Measurements from ENCODE around the gene ZNRF2. TPM values are rescaled to one million over a fixed set of nuclear protein-coding genes. Genes with fewer than 3 reads are reported as not detected.

Gene ZNRF2
- total RNA-seq, 1 donor, result 6.5 TPM

DNA sequence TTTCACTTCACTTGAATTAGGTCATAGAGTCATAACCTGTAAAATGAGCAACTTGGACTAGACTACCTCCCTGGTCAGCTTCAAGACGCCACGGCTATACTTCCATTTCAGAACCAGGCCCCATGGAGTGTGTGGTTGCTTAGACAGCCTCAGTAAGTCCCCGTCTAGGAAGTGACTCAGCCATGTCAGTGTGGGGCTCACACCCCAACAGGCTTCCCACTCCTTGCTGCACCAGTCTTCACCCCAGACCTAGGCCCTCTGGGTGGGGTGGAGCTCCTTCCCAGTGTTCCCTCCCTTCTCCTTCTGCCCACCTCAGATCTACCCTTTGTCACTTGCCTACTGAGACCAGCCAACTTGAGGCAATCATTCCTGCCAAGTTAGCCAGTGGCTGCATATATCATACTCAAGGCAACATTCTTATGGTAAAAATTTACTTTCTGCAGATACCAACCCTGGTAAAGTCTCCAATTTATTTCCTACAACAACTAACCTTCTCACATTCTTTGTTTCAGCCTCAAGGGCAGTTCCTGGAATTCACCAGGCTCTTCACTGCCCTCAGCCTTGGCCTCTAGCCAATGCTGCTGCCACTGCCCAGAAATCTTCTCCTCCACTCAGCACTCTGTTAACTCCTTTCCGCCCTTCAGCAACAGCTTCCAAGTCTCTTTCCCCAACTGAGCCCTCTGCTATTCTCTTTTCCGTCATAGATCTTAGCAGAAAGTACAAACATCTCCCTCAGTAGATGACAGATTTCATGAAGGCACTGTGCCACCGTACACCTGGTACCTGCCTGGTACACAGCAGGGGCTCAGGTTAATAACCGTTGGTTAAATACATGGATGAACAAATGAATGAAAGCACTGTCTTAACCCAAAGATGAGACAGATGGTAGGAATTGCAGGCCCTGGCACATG lies 31.3 kb upstream of the ZNRF2 start:
- no peak for DNase-seq (ENCODE audit: low read depth)
- H3K4me3 ChIP-seq (ENCODE audit: low read depth, low read length), result no peak overlapping the region
- TF ChIP-seq, protein P1, sequence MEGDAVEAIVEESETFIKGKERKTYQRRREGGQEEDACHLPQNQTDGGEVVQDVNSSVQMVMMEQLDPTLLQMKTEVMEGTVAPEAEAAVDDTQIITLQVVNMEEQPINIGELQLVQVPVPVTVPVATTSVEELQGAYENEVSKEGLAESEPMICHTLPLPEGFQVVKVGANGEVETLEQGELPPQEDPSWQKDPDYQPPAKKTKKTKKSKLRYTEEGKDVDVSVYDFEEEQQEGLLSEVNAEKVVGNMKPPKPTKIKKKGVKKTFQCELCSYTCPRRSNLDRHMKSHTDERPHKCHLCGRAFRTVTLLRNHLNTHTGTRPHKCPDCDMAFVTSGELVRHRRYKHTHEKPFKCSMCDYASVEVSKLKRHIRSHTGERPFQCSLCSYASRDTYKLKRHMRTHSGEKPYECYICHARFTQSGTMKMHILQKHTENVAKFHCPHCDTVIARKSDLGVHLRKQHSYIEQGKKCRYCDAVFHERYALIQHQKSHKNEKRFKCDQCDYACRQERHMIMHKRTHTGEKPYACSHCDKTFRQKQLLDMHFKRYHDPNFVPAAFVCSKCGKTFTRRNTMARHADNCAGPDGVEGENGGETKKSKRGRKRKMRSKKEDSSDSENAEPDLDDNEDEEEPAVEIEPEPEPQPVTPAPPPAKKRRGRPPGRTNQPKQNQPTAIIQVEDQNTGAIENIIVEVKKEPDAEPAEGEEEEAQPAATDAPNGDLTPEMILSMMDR (IDR thresholded peaks at IDR 0.05; ENCODE audit: insufficient read depth, low read depth, low read length), result no peak

DNA sequence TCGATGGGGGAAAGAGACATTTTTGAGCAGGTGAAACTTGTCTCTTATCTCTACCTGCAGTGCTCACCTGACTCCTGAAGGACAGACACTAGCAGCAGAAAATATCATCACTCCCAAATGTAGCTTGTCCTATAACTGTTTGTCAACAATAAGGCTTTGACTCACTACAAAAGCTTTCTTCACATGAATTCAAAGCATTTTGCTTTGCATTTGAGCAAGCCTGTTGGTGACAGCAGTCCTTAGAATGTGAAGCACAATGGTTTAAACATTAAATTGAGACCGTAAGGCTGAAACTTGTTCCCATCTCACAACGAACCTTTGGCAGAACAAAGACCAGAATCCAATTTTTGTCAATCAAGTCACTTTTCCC lies 30.6 kb upstream of the ZNRF2 start:
- no peak for DNase-seq (ENCODE audit: low read depth)
- H3K4me3 ChIP-seq (ENCODE audit: low read depth, low read length), result no peak overlapping the region
- TF ChIP-seq, protein P1 (IDR thresholded peaks at IDR 0.05; ENCODE audit: insufficient read depth, low read depth, low read length), result no peak

DNA sequence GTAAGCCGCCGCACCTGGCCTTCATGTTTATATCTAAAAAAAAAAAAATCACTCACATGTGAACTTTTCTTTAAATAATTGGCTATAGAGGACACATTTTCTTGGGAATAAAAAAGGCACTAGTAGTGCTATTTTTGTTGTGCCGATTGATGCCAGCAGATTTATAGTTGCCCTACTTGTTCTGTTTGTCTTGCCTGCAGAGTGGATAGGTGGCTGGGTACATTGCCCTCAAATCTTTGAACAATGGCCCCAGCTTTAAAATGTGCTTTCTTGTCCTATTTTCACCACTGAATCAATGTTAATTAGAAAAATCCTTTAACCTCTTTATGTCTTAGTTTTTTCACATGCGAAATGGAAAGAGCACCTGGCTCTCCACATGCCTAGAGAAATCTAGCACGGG lies 30.1 kb upstream of the ZNRF2 start:
- no peak overlapping the region for H3K4me3 ChIP-seq (ENCODE audit: low read depth, low read length)
- DNase-seq (ENCODE audit: low read depth), result no peak
- TF ChIP-seq, protein P1 (IDR thresholded peaks at IDR 0.05; ENCODE audit: insufficient read depth, low read depth, low read length), result no peak

DNA sequence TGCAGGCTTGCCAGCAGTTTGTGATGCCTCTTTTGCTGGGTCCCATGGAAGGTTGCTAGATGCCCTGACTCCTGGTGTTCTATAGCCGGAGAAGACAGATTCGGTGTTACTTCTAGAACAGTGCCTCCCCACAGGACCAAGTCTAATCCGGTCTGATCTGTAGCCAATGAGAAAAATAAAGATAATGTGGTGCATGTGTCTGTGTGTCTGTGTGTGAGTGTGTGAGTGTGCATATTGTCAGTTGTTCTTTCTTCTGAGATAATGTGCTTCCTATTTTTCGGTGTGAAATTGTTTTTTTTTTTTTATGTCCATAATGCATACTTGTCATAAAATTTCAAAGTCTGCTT lies 29.7 kb upstream of the ZNRF2 start:
- H3K4me3 ChIP-seq (ENCODE audit: low read depth, low read length), result no peak overlapping the region
- no peak for DNase-seq (ENCODE audit: low read depth)
- TF ChIP-seq, protein P1 (IDR thresholded peaks at IDR 0.05; ENCODE audit: insufficient read depth, low read depth, low read length), result no peak

DNA sequence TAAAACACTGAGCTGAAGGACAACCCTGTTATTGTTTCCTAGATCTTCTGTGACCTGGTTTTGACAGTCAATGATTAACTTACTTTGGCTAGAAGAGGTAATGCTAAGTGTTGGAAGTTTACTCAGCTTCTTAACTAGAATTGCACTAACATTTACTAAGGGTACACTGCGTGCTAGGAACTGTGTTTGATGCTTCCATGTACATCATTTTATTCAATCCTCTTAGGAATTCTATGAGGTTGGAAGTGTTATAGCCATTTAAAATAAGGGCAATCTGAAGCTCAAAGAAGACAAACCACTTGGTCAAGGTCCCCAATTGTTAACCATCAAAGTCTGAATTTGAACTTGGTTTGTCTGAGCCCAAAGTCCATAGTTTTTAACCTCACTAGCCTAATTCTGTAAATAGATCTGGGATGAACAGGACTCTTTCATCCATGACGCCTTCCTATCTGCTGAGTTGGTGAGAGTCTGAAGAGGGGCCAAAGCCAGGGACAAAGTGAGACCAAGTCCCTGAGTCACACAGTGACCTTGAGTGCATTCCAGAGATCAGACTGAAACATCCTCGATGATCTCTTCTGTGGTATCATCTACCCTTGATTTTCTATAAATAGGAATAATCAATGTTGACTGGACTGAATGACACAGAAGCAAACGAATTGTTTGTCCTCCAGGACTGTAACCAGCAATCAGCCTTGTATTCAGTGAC lies 29.2 kb upstream of the ZNRF2 start:
- no peak overlapping the region for H3K4me3 ChIP-seq (ENCODE audit: low read depth, low read length)
- DNase-seq (ENCODE audit: low read depth), result no peak
- TF ChIP-seq, protein P1 (IDR thresholded peaks at IDR 0.05; ENCODE audit: insufficient read depth, low read depth, low read length), result no peak

DNA sequence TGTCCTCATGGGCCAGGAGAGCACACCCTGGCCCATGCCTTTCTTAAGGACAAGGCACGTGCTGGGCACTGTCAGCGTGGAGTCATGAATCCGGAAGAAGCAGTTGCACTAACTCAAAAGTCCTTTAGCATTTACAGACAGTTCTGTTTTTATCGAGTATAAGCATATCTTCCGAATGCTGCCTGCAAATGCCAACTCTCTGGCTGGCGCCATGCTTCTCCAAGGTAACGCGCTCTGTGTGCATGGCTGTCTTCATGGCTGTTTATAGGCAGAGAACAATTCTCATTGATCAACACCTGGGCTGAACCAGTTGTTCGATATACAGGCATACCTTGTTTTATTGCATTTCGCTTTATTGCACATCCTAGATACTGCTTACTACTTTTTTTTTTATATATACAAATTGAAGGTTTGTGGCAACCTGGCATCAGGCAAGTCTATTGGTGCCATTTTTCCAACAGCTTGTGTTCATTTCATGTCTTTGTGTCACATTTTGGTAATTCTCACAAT lies 28.0 kb upstream of the ZNRF2 start:
- no peak for DNase-seq (ENCODE audit: low read depth)
- H3K4me3 ChIP-seq (ENCODE audit: low read depth, low read length), result no peak overlapping the region
- TF ChIP-seq, protein P1 (IDR thresholded peaks at IDR 0.05; ENCODE audit: insufficient read depth, low read depth, low read length), result no peak

Data from fibroblast of villous mesenchyme (primary cell).